Endothelial cell of umbilical vein (primary cell): Measurements from ENCODE around the gene ALPL. TPM values are rescaled to one million over a fixed set of nuclear protein-coding genes. Genes with fewer than 3 reads are reported as not detected.

Experiments used
- BruUV-seq: library from RNA; stranded (reverse); fragments of 400-500 nt; replicated peaks from 2 replicates; lab custom pipeline; 2021; lab: Mats Ljungman, UMichigan
- CTCF ChIA-PET: fragments of 300-600, 350-600 bp; sonication (Branson Sonifier 250); formaldehyde crosslinking; loops from one replicate; lab custom pipeline; 2021; ENCODE audit warnings: antibody characterized with exemption, inconsistent platforms; lab: Charles Lee
- POLR2A ChIA-PET: fragments of 300-600, 350-600 bp; sonication (Branson Sonifier 250); formaldehyde crosslinking; loops from one replicate; lab custom pipeline; 2021; ENCODE audit warnings: antibody characterized with exemption, inconsistent platforms; lab: Charles Lee
- DNase-seq: peaks from one replicate; pipeline ENCODE4 v3.0.0-alpha.2; 2011; ENCODE audit warnings: low read depth, low spot score
- FAIRE-seq: peaks from 2 replicates; lab custom pipeline; 2011; peaks lifted over from hg19 to GRCh38; lab: Jason Lieb, UNC
- H2AFZ ChIP-seq: 2 replicates; pipeline ENCODE4 v1.6.0; 2012; ENCODE audit warnings: low read depth, low read length, control low read depth, inconsistent platforms
- H3K27ac ChIP-seq: 2 replicates; pipeline ENCODE4 v1.5.1; 2011; ENCODE audit warnings: low read depth, mild to moderate bottlenecking, control low read depth, low read length, moderate library complexity; ENCODE audit not compliant: insufficient read depth
- H3K27me3 ChIP-seq, 2 experiments: 2 replicates each; pipeline versions ENCODE4 v1.6.0 to v1.6.1; 2011; ENCODE audit warnings: low read length in 2 of 2, mixed read lengths in 1 of 2; ENCODE audit not compliant: control insufficient read depth in 2 of 2, insufficient read depth in 2 of 2
- H3K36me3 ChIP-seq, 2 experiments: 2 replicates in 1 of 2; 3 replicates in 1 of 2; pipeline ENCODE4 v1.5.1; 2011; ENCODE audit warnings: low read length in 2 of 2, mild to moderate bottlenecking in 1 of 2, moderate library complexity in 1 of 2; ENCODE audit not compliant: control insufficient read depth in 2 of 2, insufficient read depth in 2 of 2; ENCODE audit errors: extremely low read depth in 1 of 2
- H3K4me1 ChIP-seq: 3 replicates; pipeline ENCODE4 v1.5.1; 2011; ENCODE audit warnings: mild to moderate bottlenecking, low read length; ENCODE audit not compliant: control insufficient read depth, insufficient read depth; ENCODE audit errors: extremely low read depth
- H3K4me2 ChIP-seq: 2 replicates; pipeline ENCODE4 v1.6.1; 2011; ENCODE audit warnings: low read length, control low read depth, mixed read lengths; ENCODE audit not compliant: insufficient read depth
- H3K4me3 ChIP-seq, 3 experiments: fragments of 200-600 bp in 1 of 3; sonication (generic), shearing (Covaris generic) in 1 of 3; replicated peaks in 1 of 3; 2 replicates each; pipeline ENCODE4 v1.5.1; 2011 to 2016; ENCODE audit warnings: control low read depth in 3 of 3, low read length in 3 of 3, mild to moderate bottlenecking in 2 of 3, inconsistent platforms in 1 of 3, low read depth in 1 of 3, moderate library complexity in 1 of 3; ENCODE audit not compliant: insufficient read depth in 1 of 3
- H3K79me2 ChIP-seq: 2 replicates; pipeline ENCODE4 v1.6.0; 2012; ENCODE audit warnings: low read length, inconsistent platforms; ENCODE audit not compliant: control insufficient read depth, insufficient read depth
- H3K9ac ChIP-seq: replicated peaks from 2 replicates; pipeline ENCODE3; 2011; ENCODE audit warnings: low read length, control low read depth; ENCODE audit not compliant: insufficient read depth; ENCODE audit errors: extremely low read depth
- H3K9me1 ChIP-seq: replicated peaks from 3 replicates; pipeline ENCODE4 v1.6.0; 2011; ENCODE audit warnings: mild to moderate bottlenecking, low read length; ENCODE audit not compliant: control insufficient read depth, insufficient read depth; ENCODE audit errors: extremely low read depth
- H3K9me3 ChIP-seq: replicated peaks from 2 replicates; pipeline ENCODE4 v1.5.1; 2012; ENCODE audit warnings: low read length, inconsistent platforms; ENCODE audit not compliant: control insufficient read depth, insufficient read depth
- H4K20me1 ChIP-seq: replicated peaks from 2 replicates; pipeline ENCODE3; 2011; ENCODE audit warnings: mild to moderate bottlenecking, low read length; ENCODE audit not compliant: control insufficient read depth, insufficient read depth; ENCODE audit errors: extremely low read depth
- CTCF ChIP-seq, 2 donors: IDR thresholded peaks; 1 replicate in 1 of 2; 2 replicates in 1 of 2; pipeline ENCODE4 v1.5.1; 2011; ENCODE audit warnings: low read length in 2 of 2, mild to moderate bottlenecking in 2 of 2, moderate library complexity in 2 of 2, control low read depth in 1 of 2, inconsistent platforms in 1 of 2, low read depth in 1 of 2; ENCODE audit not compliant: insufficient read depth in 1 of 2; ENCODE audit errors: extremely low read depth in 1 of 2
- EZH2 ChIP-seq: IDR thresholded peaks from 2 replicates; pipeline ENCODE4 v1.6.1; 2012; ENCODE audit warnings: borderline replicate concordance, low read depth, mild to moderate bottlenecking, moderate library complexity, low read length, inconsistent platforms; ENCODE audit not compliant: severe bottlenecking
- FOS ChIP-seq: IDR thresholded peaks from 2 replicates; pipeline ENCODE4 v1.6.1; 2011; ENCODE audit warnings: mild to moderate bottlenecking, low read length, moderate library complexity, borderline replicate concordance; ENCODE audit not compliant: insufficient read depth
- GATA2 ChIP-seq: IDR thresholded peaks from 2 replicates; pipeline ENCODE4 v1.7.0; 2011; ENCODE audit warnings: low read depth, mild to moderate bottlenecking, moderate library complexity, mixed read lengths, low read length; ENCODE audit not compliant: insufficient read length, insufficient read depth
- JUN ChIP-seq: IDR thresholded peaks from 2 replicates; pipeline ENCODE4 v1.6.1; 2011; ENCODE audit warnings: borderline replicate concordance, low read depth; ENCODE audit not compliant: insufficient read length, insufficient read depth
- MAX ChIP-seq: IDR thresholded peaks from 2 replicates; pipeline ENCODE4 v1.6.1; 2011; ENCODE audit not compliant: insufficient read depth, insufficient read length
- MYC ChIP-seq: IDR thresholded peaks from one replicate; pipeline ENCODE4 v1.6.1; 2011; ENCODE audit warnings: mild to moderate bottlenecking, low read depth, low read length
- POLR2A ChIP-seq: IDR thresholded peaks from 2 replicates; pipeline ENCODE4 v1.6.1; 2012; ENCODE audit warnings: low read depth, mild to moderate bottlenecking, control low read depth, low read length
- POLR2AphosphoS5 ChIP-seq: IDR thresholded peaks from 2 replicates; pipeline ENCODE4 v1.6.1; 2012; ENCODE audit warnings: low read depth, mild to moderate bottlenecking, control low read depth, low read length, moderate library complexity; ENCODE audit not compliant: insufficient read depth
- dilution Hi-C: fragments of 300-500 bp; cut with MboI; formaldehyde crosslinking; loops from one replicate; pipeline ENCODE4 v1.15.0; 2019; ENCODE audit warnings: low sequenced_read_pairs; ENCODE audit not compliant: extremely low pct_ligation_motif_present
- intact Hi-C: fragments of 100-400 bp; cut with micrococcal nuclease; formaldehyde crosslinking; loops from one replicate; pipeline ENCODE4 v1.10.0; 2022
- polyA plus RNA-seq, 4 experiments: library from polyadenylated mRNA; depleted of rRNA in 3 of 4; stranded (reverse) in 3 of 4; unstranded in 1 of 4; fragments of >200 nt; gene quantifications; 2 replicates each; pipeline versions ENCODE4 v1.2.1 to v1.2.3, GENCODE V29; 2011 to 2012; ENCODE audit warnings: missing spikeins in 1 of 4
- total RNA-seq: library from RNA; stranded (reverse); gene quantifications from 2 replicates; pipeline ENCODE4 v1.2.3, GENCODE V29; 2021

The ALPL gene
- total and polyA plus RNA-seq, 2 donors (not counting 3 experiments of a cell fraction or from before 2014, with no cell fraction given): 0.38 to 0.92 TPM

GRCh38 chr1:21494196-21494595 is 15.0 kb upstream of the ALPL start:
- no peak for FAIRE-seq

More at GRCh38 chr1:21494196-21494595, 15.0 kb upstream of the ALPL start:
- Histone ChIP-seq H2AFZ (no peak overlapping the region), H3K27me3 (peaks cover 5 to 15% of the 10 kb centered on the region in 2 experiments), H3K9me1 (no peaks in the 10 kb centered on the region), H3K9ac (no peak overlapping the region), H3K27ac (no peak overlapping the region), H3K79me2 (no peaks in the 10 kb centered on the region), H3K36me3 (no peaks in the 10 kb centered on the region), H3K4me2 (no peak overlapping the region), H3K4me3 (no peak overlapping the region), H3K4me1 (no peaks in the 10 kb centered on the region), H4K20me1 (no peaks in the 10 kb centered on the region), H3K9me3 (no peaks in the 10 kb centered on the region)
- dilution Hi-C loops: no loop called here
- BruUV-seq: no TSS peak
- TF ChIP-seq FOS (no peak), MAX (no peak), JUN (no peak), EZH2 (no peak), POLR2A (no peak), CTCF (IDR thresholded peaks at IDR 0.05; ENCODE audit: extremely low read depth in 1 of 2, insufficient read depth in 1 of 2, low read depth in 1 of 2, low read length in 2 of 2) (no peak), POLR2AphosphoS5 (no peak), MYC (no peak), GATA2 (no peak)
- intact Hi-C loops: no loop called here
- ChIA-PET CTCF (no interaction called here), POLR2A (no interaction called here)
- DNase-seq: no peak
